GM12878 (cell line): ENCODE data around the gene POU2F1.
A peak's percentile ranks its signal among the peaks of the same experiment; 100 is the strongest.

Experiments used
- ASH2L ChIP-seq: fragments of 300-600, 200-600 bp; sonication (generic); IDR thresholded peaks from 2 replicates; pipeline ENCODE4 v1.6.1; 2017; ENCODE audit warnings: low read depth, mild to moderate bottlenecking, borderline replicate concordance
- ATF3 ChIP-seq: IDR thresholded peaks from 2 replicates; pipeline ENCODE4 v1.6.1; 2011; ENCODE audit warnings: low read depth, mild to moderate bottlenecking, low read length, moderate library complexity, borderline replicate concordance; ENCODE audit errors: extremely low read depth
- EGR1 ChIP-seq, 2 experiments: IDR thresholded peaks; 1 replicate in 1 of 2; 2 replicates in 1 of 2; pipeline ENCODE4 v1.6.1; 2011 to 2012; ENCODE audit warnings: low read depth in 2 of 2, low read length in 2 of 2, borderline replicate concordance in 1 of 2, mild to moderate bottlenecking in 1 of 2, moderate library complexity in 1 of 2
- FOXK2 ChIP-seq: fragments of 450-650 bp; IDR thresholded peaks from 2 replicates; pipeline ENCODE4 v1.6.1; 2017; ENCODE audit warnings: mild to moderate bottlenecking, moderate library complexity
- GABPA ChIP-seq: IDR thresholded peaks from 2 replicates; pipeline ENCODE4 v1.6.1; 2014; ENCODE audit warnings: antibody characterized with exemption, low read depth, mild to moderate bottlenecking, inconsistent platforms
- IRF3 ChIP-seq: fragments of 450-650 bp; IDR thresholded peaks from 2 replicates; pipeline ENCODE4 v1.6.1; 2014; ENCODE audit warnings: mild to moderate bottlenecking
- POLR2A ChIP-seq: IDR thresholded peaks from 2 replicates; pipeline ENCODE4 v1.6.1; 2011; ENCODE audit warnings: low read depth, mild to moderate bottlenecking, low read length
- PRDM15 ChIP-seq: fragments of 450-650 bp; formaldehyde crosslinking; IDR thresholded peaks from 2 replicates; pipeline ENCODE4 v1.4.0; 2020; ENCODE audit warnings: mild to moderate bottlenecking, moderate library complexity
- RAD51 ChIP-seq: fragments of 450-650 bp; IDR thresholded peaks from 2 replicates; pipeline ENCODE4 v1.6.1; 2016; ENCODE audit warnings: moderate library complexity, mild to moderate bottlenecking, inconsistent platforms
- ZNF687 ChIP-seq: fragments of 450-650 bp; IDR thresholded peaks from 2 replicates; pipeline ENCODE4 v1.6.1; 2017; ENCODE audit warnings: mild to moderate bottlenecking, moderate library complexity
- ZZZ3 ChIP-seq: IDR thresholded peaks from 2 replicates; pipeline ENCODE4 v1.6.1; 2011; ENCODE audit warnings: low read depth; ENCODE audit not compliant: control insufficient read depth, insufficient read length
- TF ChIP-seq, protein P1 (sequence below): IDR thresholded peaks from 2 replicates; pipeline ENCODE4 v1.6.1; 2011; ENCODE audit warnings: mild to moderate bottlenecking, low read depth, low read length, moderate library complexity; ENCODE audit not compliant: insufficient replicate concordance

GRCh38 chr1:167219646-167220536, 795 bp upstream of the POU2F1 start:
- TF ChIP-seq PRDM15 (CRISPR knock-in tag) (0 out of 2 replicates have a peak, but pooled peaks have one; percentile 3), ZNF687 (no peak), FOXK2 (no peak), IRF3 (no peak), RAD51 (no peak), GABPA (0 out of 2 replicates have a peak, but pooled peaks have one; percentile 45), ASH2L (0 out of 2 replicates have a peak, but pooled peaks have one; percentile 37), ATF3 (no peak), POLR2A (peak; percentile 77), ZZZ3 (no peak), EGR1 (IDR thresholded peaks at IDR 0.05; ENCODE audit: borderline replicate concordance in 1 of 2, low read depth in 2 of 2, low read length in 2 of 2) (peak in 1 of 2 experiments; percentile 37; a peak in 1 of 3 replicates)
- TF ChIP-seq, protein P1, sequence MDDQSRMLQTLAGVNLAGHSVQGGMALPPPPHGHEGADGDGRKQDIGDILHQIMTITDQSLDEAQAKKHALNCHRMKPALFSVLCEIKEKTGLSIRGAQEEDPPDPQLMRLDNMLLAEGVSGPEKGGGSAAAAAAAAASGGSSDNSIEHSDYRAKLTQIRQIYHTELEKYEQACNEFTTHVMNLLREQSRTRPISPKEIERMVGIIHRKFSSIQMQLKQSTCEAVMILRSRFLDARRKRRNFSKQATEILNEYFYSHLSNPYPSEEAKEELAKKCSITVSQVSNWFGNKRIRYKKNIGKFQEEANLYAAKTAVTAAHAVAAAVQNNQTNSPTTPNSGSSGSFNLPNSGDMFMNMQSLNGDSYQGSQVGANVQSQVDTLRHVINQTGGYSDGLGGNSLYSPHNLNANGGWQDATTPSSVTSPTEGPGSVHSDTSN = no peak
